GM12891 (cell line): ENCODE data around the gene IGLL5.

ENCODE experiments used
- DNase-seq: peaks from one replicate; pipeline ENCODE4 v3.0.0; 2011; ENCODE audit warnings: low spot score; ENCODE audit not compliant: insufficient read length
- FAIRE-seq: peaks from 2 replicates; lab custom pipeline; 2011; peaks lifted over from hg19 to GRCh38; lab: Jason Lieb, UNC
- PAX5 ChIP-seq: IDR thresholded peaks from 2 replicates; pipeline ENCODE4 v1.6.1; 2011; ENCODE audit warnings: low read length, moderate library complexity, mild to moderate bottlenecking; ENCODE audit not compliant: insufficient read depth, severe bottlenecking
- POLR2A ChIP-seq: IDR thresholded peaks from 2 replicates; pipeline ENCODE4 v1.6.1; 2011; ENCODE audit warnings: low read depth, low read length, control low read depth
- POLR2AphosphoS5 ChIP-seq: IDR thresholded peaks from 2 replicates; pipeline ENCODE4 v1.6.1; 2011; ENCODE audit warnings: low read depth, low read length, control low read depth
- POU2F2 ChIP-seq: IDR thresholded peaks from 2 replicates; pipeline ENCODE4 v1.6.1; 2011; ENCODE audit warnings: low read depth, mild to moderate bottlenecking, control low read depth, low read length, moderate library complexity
- SPI1 ChIP-seq: IDR thresholded peaks from 2 replicates; pipeline ENCODE4 v1.6.1; 2011; ENCODE audit warnings: low read depth, low read length, control low read depth
- TAF1 ChIP-seq: IDR thresholded peaks from 2 replicates; pipeline ENCODE4 v1.6.1; 2011; ENCODE audit warnings: low read depth, low read length, control low read depth

Gene IGLL5

GRCh38 chr22:22909605-22910271, 22.1 kb downstream of the IGLL5 start:
- DNase-seq (no peak), FAIRE-seq (no peak)
- TF ChIP-seq POLR2A (no peak), SPI1 (no peak), POLR2AphosphoS5 (no peak), TAF1 (no peak), POU2F2 (no peak), PAX5 (no peak)

GRCh38 chr22:22910272-22911240, 22.9 kb downstream of the IGLL5 start:
- DNase-seq (no peak), FAIRE-seq (peak; percentile 5)
- TF ChIP-seq POLR2A (no peak), POU2F2 (no peak), SPI1 (no peak), POLR2AphosphoS5 (no peak), PAX5 (no peak), TAF1 (no peak)

- FAIRE-seq (peak; percentile 40), DNase-seq (no peak)
- no peak for TF ChIP-seq PAX5
Observed at GRCh38 chr22:22911327-22912134, 23.9 kb downstream of the IGLL5 start.

- no peak for TF ChIP-seq PAX5
- TF ChIP-seq TAF1, result no peak
- no peak for TF ChIP-seq POU2F2
- no peak for TF ChIP-seq SPI1
- no peak for TF ChIP-seq POLR2AphosphoS5
- no peak for TF ChIP-seq POLR2A
- FAIRE-seq, result no peak
Observed at GRCh38 chr22:22912135-22912987, 24.7 kb downstream of the IGLL5 start.

GRCh38 chr22:22912988-22913253, 25.3 kb downstream of the IGLL5 start:
- no peak for TF ChIP-seq TAF1
- TF ChIP-seq SPI1, result no peak
- TF ChIP-seq POLR2A, result no peak
- TF ChIP-seq PAX5, result no peak
- TF ChIP-seq POLR2AphosphoS5, result no peak
- DNase-seq, result no peak
- no peak for FAIRE-seq

More at GRCh38 chr22:22912135-22912987, 24.7 kb downstream of the IGLL5 start:
- no peak for DNase-seq

- FAIRE-seq (no peak), DNase-seq (no peak)
- TF ChIP-seq POLR2A (no peak), POLR2AphosphoS5 (no peak), TAF1 (no peak), PAX5 (no peak), SPI1 (no peak), POU2F2 (no peak)
Observed at GRCh38 chr22:22913989-22914388, 26.4 kb downstream of the IGLL5 start.

- TF ChIP-seq POLR2A (no peak), POLR2AphosphoS5 (no peak), SPI1 (no peak), TAF1 (no peak), POU2F2 (no peak), PAX5 (no peak)
- no peak for FAIRE-seq
- DNase-seq, result no peak
Observed at GRCh38 chr22:22914726-22915669, 27.4 kb downstream of the IGLL5 start.

- FAIRE-seq, result no peak
- TF ChIP-seq POLR2AphosphoS5 (no peak), TAF1 (no peak), POLR2A (no peak), SPI1 (no peak), PAX5 (no peak), POU2F2 (no peak)
- no peak for DNase-seq
Observed at GRCh38 chr22:22915670-22916035, 28.0 kb downstream of the IGLL5 start.
